HL-60 (cell line): Measurements from ENCODE around the gene IP6K1.

Experiments
- DNase-seq, 2 experiments: peaks; one replicate each; pipeline ENCODE4 v3.0.0-alpha.2; 2010 to 2020; ENCODE audit warnings: low read depth in 1 of 2, low spot score in 1 of 2
- H3K27ac ChIP-seq: fragments of 250-450 bp; sonication (Bioruptor Pico); replicated peaks from 2 replicates; pipeline ENCODE4 v1.5.1; 2020; ENCODE audit warnings: mild to moderate bottlenecking, moderate library complexity
- H3K27me3 ChIP-seq: fragments of 250-450 bp; sonication (Bioruptor Pico); 2 replicates; pipeline ENCODE4 v1.5.1; 2021; ENCODE audit warnings: mild to moderate bottlenecking, moderate library complexity; ENCODE audit not compliant: insufficient read depth, poor library complexity, severe bottlenecking
- H3K4me3 ChIP-seq: replicated peaks from 2 replicates; pipeline ENCODE4 v1.5.1; 2011; ENCODE audit warnings: mild to moderate bottlenecking, control low read depth, low read length; ENCODE audit not compliant: insufficient read depth
- CTCF ChIP-seq: IDR thresholded peaks from one replicate; pipeline ENCODE4 v1.5.1; 2011; ENCODE audit warnings: low read length, control low read depth, inconsistent platforms; ENCODE audit not compliant: insufficient read depth
- GABPA ChIP-seq: IDR thresholded peaks from 2 replicates; pipeline ENCODE4 v1.6.1; 2012; ENCODE audit warnings: low read depth
- POLR2AphosphoS5 ChIP-seq: IDR thresholded peaks from 2 replicates; pipeline ENCODE4 v1.6.1; 2012; ENCODE audit warnings: low read depth
- REST ChIP-seq: IDR thresholded peaks from 2 replicates; pipeline ENCODE4 v1.6.1; 2012; ENCODE audit warnings: low read depth; ENCODE audit not compliant: insufficient replicate concordance
- SPI1 ChIP-seq: IDR thresholded peaks from 2 replicates; pipeline ENCODE4 v1.6.1; 2012; ENCODE audit warnings: low read depth, mild to moderate bottlenecking, borderline replicate concordance

IP6K1 gene

GRCh38 chr3:49717959-49718857 is 68.1 kb downstream of the IP6K1 start:
- Histone ChIP-seq H3K27ac (no peak overlapping the region), H3K27me3 (no peaks in the 10 kb centered on the region), H3K4me3 (no peak overlapping the region)
- TF ChIP-seq GABPA (no peak), CTCF (no peak), SPI1 (no peak), REST (no peak), POLR2AphosphoS5 (no peak; the same call in 1 of the 2 replicates)
- no peak for DNase-seq

GRCh38 chr3:49717211-49717958 is 69.0 kb downstream of the IP6K1 start:
- no peaks in the 10 kb centered on the region for H3K27me3 ChIP-seq
- H3K4me3 ChIP-seq, result no peak overlapping the region
- H3K27ac ChIP-seq, result no peak overlapping the region
- TF ChIP-seq GABPA, result no peak
- peak; percentile 33; the same call in 1 of the 2 replicates for TF ChIP-seq POLR2AphosphoS5
- DNase-seq, result no peak

GRCh38 chr3:49716691-49717210 is 69.6 kb downstream of the IP6K1 start:
- DNase-seq, result no peak
- no peaks in the 10 kb centered on the region for H3K27me3 ChIP-seq
- no peak overlapping the region for H3K4me3 ChIP-seq
- TF ChIP-seq CTCF, result no peak
- no peak overlapping the region for H3K27ac ChIP-seq

GRCh38 chr3:49716169-49716568 is 70.2 kb downstream of the IP6K1 start:
- Histone ChIP-seq H3K27ac (no peak overlapping the region), H3K4me3 (no peak overlapping the region), H3K27me3 (no peaks in the 10 kb centered on the region)
- TF ChIP-seq POLR2AphosphoS5, result no peak
- no peak for TF ChIP-seq REST
- TF ChIP-seq GABPA, result no peak
- TF ChIP-seq CTCF, result no peak
- TF ChIP-seq SPI1, result no peak
- no peak for DNase-seq
